Ovary (tissue), 1 donor: ENCODE results near the gene OR4K5.

Experiments used
- EP300 ChIP-seq: sonication (generic); formaldehyde crosslinking; IDR thresholded peaks from one replicate; pipeline ENCODE4 v1.6.1; 2017; ENCODE audit warnings: antibody characterized with exemption
- POLR2A ChIP-seq: fragments of 450-650 bp; IDR thresholded peaks from one replicate; pipeline ENCODE4 v1.6.1; 2017; ENCODE audit warnings: antibody characterized with exemption, mild to moderate bottlenecking, moderate library complexity

GRCh38 chr14:19917955-19918518 is 2.4 kb upstream of the OR4K5 start:
- TF ChIP-seq EP300 (no peak), POLR2A (no peak)
